K562 (cell line): ENCODE measurements around the gene OPCML. TPM values are rescaled to one million over a fixed set of nuclear protein-coding genes. Genes with fewer than 3 reads are reported as not detected.

ENCODE experiments used
- ATAC-seq: fragments of 200-7000 bp; cut with Tn5 transposase; 3 replicates; pipeline ENCODE4 v1.9.1; 2020; ENCODE audit warnings: moderate library complexity
- BruUV-seq: library from RNA; stranded (reverse); fragments of 400-500 nt; replicated peaks from 2 replicates; lab custom pipeline; 2021; lab: Mats Ljungman, UMichigan
- CTCF ChIA-PET: fragments of 300-600 bp; formaldehyde crosslinking; extraction: SDS; loops from one replicate; lab custom pipeline; 2021; ENCODE audit warnings: low intra/inter-chr PET ratio; lab: Yijun Ruan, JAX
- POLR2A ChIA-PET: fragments of 300-600, 350-650 bp; sonication (Branson Sonifier 250); formaldehyde crosslinking; extraction: SDS; loops from one replicate; lab custom pipeline; 2021; ENCODE audit warnings: antibody characterized with exemption, inconsistent platforms; lab: Yijun Ruan, JAX
- DNase-seq, 4 experiments: peaks; one replicate each; pipeline versions ENCODE4 v3.0.0 to v3.0.0-alpha.2; 2011 to 2018; ENCODE audit warnings: low spot score in 3 of 4, mixed read lengths in 3 of 4; ENCODE audit errors: extremely low read depth in 1 of 4
- FAIRE-seq: peaks from 2 replicates; lab custom pipeline; 2011; peaks lifted over from hg19 to GRCh38; lab: Jason Lieb, UNC
- H2AFZ ChIP-seq: 2 replicates; pipeline ENCODE4 v1.6.0; 2011; ENCODE audit warnings: low read depth, low read length, control low read depth, inconsistent platforms
- H3K27ac ChIP-seq: fragments of 200-600 bp; 3 replicates; pipeline ENCODE4 v1.8.0; 2011; ENCODE audit warnings: low read depth, mild to moderate bottlenecking, control low read depth, inconsistent platforms, low read length, moderate library complexity, mixed read lengths; ENCODE audit errors: extremely low read depth
- H3K27me3 ChIP-seq, 2 experiments: fragments of 300-600 bp in 1 of 2; 2 replicates in 1 of 2; 3 replicates in 1 of 2; pipeline versions ENCODE4 v1.6.0 to v1.8.0; 2011; ENCODE audit warnings: inconsistent platforms in 2 of 2, low read length in 2 of 2, mild to moderate bottlenecking in 1 of 2, mixed read lengths in 1 of 2, moderate library complexity in 1 of 2; ENCODE audit not compliant: control insufficient read depth in 2 of 2, insufficient read depth in 2 of 2
- H3K36me3 ChIP-seq: fragments of 300-600 bp; 3 replicates; pipeline ENCODE4 v1.8.0; 2011; ENCODE audit warnings: mild to moderate bottlenecking, low read length, inconsistent platforms; ENCODE audit not compliant: control insufficient read depth, insufficient read depth
- H3K4me1 ChIP-seq, 2 experiments: fragments of 200-600 bp in 1 of 2; replicated peaks in 1 of 2; 2 replicates in 1 of 2; 3 replicates in 1 of 2; pipeline versions ENCODE4 v1.5.1 to v1.8.0; 2011; ENCODE audit warnings: inconsistent platforms in 2 of 2, low read length in 2 of 2, mild to moderate bottlenecking in 1 of 2, mixed read lengths in 1 of 2, moderate library complexity in 1 of 2; ENCODE audit not compliant: control insufficient read depth in 2 of 2, insufficient read depth in 2 of 2
- H3K4me2 ChIP-seq: 2 replicates; pipeline ENCODE4 v1.6.1; 2011; ENCODE audit warnings: low read length, control low read depth, inconsistent platforms, mixed read lengths; ENCODE audit not compliant: insufficient read depth
- H3K4me3 ChIP-seq: fragments of 200-600 bp; sonication (generic), shearing (Covaris generic); 2 replicates; pipeline ENCODE4 v1.5.1; 2016; ENCODE audit warnings: control low read depth, inconsistent platforms
- H3K79me2 ChIP-seq: fragments of 200-600 bp; 3 replicates; pipeline ENCODE4 v1.8.0; 2011; ENCODE audit warnings: low read length, inconsistent platforms; ENCODE audit not compliant: control insufficient read depth, insufficient read depth
- H3K9ac ChIP-seq, 2 experiments: 2 replicates each; pipeline versions ENCODE4 v1.6.0 to v1.6.1; 2011; ENCODE audit warnings: low read depth in 2 of 2, low read length in 2 of 2, control low read depth in 1 of 2, inconsistent platforms in 1 of 2, mild to moderate bottlenecking in 1 of 2, mixed read lengths in 1 of 2; ENCODE audit not compliant: insufficient read depth in 1 of 2
- H3K9me1 ChIP-seq: one replicate; pipeline ENCODE4 v1.6.0; 2011; ENCODE audit warnings: inconsistent platforms, mild to moderate bottlenecking, low read length, moderate library complexity; ENCODE audit not compliant: control insufficient read depth, insufficient read depth
- H3K9me3 ChIP-seq: replicated peaks from 2 replicates; pipeline ENCODE4 v1.5.1; 2011; ENCODE audit warnings: low read depth, low read length, inconsistent platforms; ENCODE audit not compliant: control insufficient read depth, insufficient read depth
- H4K20me1 ChIP-seq: replicated peaks from 2 replicates; pipeline ENCODE4 v1.6.1; 2011; ENCODE audit warnings: low read length, inconsistent platforms, mixed read lengths; ENCODE audit not compliant: control insufficient read depth, insufficient read depth
- ADNP ChIP-seq: fragments of 200-800 bp; sonication (Bioruptor generic); IDR thresholded peaks from 2 replicates; pipeline ENCODE4 v1.6.1; 2016; ENCODE audit warnings: missing genetic modification characterization, missing compliant biosample characterization
- NONO ChIP-seq, 2 experiments: fragments of 200-400 bp in 1 of 2; fragments of 450-650 bp in 1 of 2; formaldehyde crosslinking in 1 of 2; IDR thresholded peaks; 2 replicates each; pipeline ENCODE4 v1.6.1; 2017; ENCODE audit warnings: low read depth in 2 of 2, mild to moderate bottlenecking in 2 of 2, moderate library complexity in 2 of 2, low read length in 1 of 2
- RBM39 ChIP-seq: fragments of 200-400 bp; formaldehyde crosslinking; optimal IDR thresholded peaks from 2 replicates; pipeline ENCODE3; 2018; ENCODE audit warnings: low read depth, low read length
- SLC30A9 ChIP-seq: fragments of 250-450 bp; sonication (Bioruptor Pico); IDR thresholded peaks from 2 replicates; pipeline ENCODE4 v1.8.0; 2022; ENCODE audit warnings: mild to moderate bottlenecking, moderate library complexity
- SP1 ChIP-seq: sonication (generic); formaldehyde crosslinking; IDR thresholded peaks from 2 replicates; pipeline ENCODE4 v1.8.1; 2022; ENCODE audit warnings: mild to moderate bottlenecking, missing genetic modification reagents
- ZBED1 ChIP-seq: IDR thresholded peaks from 2 replicates; pipeline ENCODE4 v1.6.1; 2014
- ZC3H4 ChIP-seq: sonication (generic); formaldehyde crosslinking; IDR thresholded peaks from 2 replicates; pipeline ENCODE4 v1.9.0; 2021; ENCODE audit warnings: missing genetic modification reagents, borderline replicate concordance
- ZFP30 ChIP-seq: fragments of 250-450 bp; sonication (Bioruptor Pico); IDR thresholded peaks from 2 replicates; pipeline ENCODE4 v1.8.0; 2022; ENCODE audit warnings: moderate library complexity, mild to moderate bottlenecking, inconsistent platforms, borderline replicate concordance
- ZNF12 ChIP-seq: sonication (generic); formaldehyde crosslinking; IDR thresholded peaks from 2 replicates; pipeline ENCODE4 v1.4.0; 2020; ENCODE audit warnings: mild to moderate bottlenecking, missing genetic modification reagents
- WGBS: fragments of 100-300 bp; shearing (Covaris generic); methylation state at CpG from one replicate; pipeline ENCODE4 v1.1.6; 2016; ENCODE audit warnings: low coverage, mixed read lengths; ENCODE audit not compliant: insufficient coverage; ENCODE audit errors: missing lambda C conversion rate; 5-methylcytosine and 5-hydroxymethylcytosine counted together
- in situ Hi-C: fragments of 300-500 bp; cut with MboI; formaldehyde crosslinking; loops from 4 replicates; pipeline ENCODE4 v1.15.0; 2018; ENCODE audit warnings: inconsistent platforms, mixed read lengths
- intact Hi-C: fragments of 100-400 bp; cut with micrococcal nuclease; formaldehyde crosslinking; loops from 2 replicates; pipeline ENCODE4 v1.14.2; 2022
- polyA plus RNA-seq, 8 experiments: library from polyadenylated mRNA; depleted of rRNA in 4 of 8; stranded (reverse) in 5 of 8; unstranded in 3 of 8; fragments of >200 nt; fragmentation: Nextera tagmentation in 2 of 8; fragmentation: Illumina TruSeq in 1 of 8; extraction: Ambion mirVana in 2 of 8; extraction: Trizol in 1 of 8; gene quantifications; 2 replicates each; pipeline versions ENCODE4 v1.2.1 to v1.2.3, GENCODE V29; 2011 to 2014; ENCODE audit warnings: inconsistent platforms in 1 of 8, missing spikeins in 1 of 8
- total RNA-seq, 7 experiments: library from RNA; depleted of rRNA in 6 of 7; stranded (reverse); fragments of >200 nt in 6 of 7; fragmentation: Illumina TruSeq in 2 of 7; extraction: Trizol in 2 of 7; gene quantifications; 2 replicates each; pipeline versions ENCODE4 v1.2.1 to v1.2.3, GENCODE V29; 2011 to 2021; ENCODE audit warnings: low replicate concordance in 1 of 7
- TF ChIP-seq, protein P1 (sequence below): sonication (generic); formaldehyde crosslinking; IDR thresholded peaks from 2 replicates; pipeline ENCODE4 v1.5.0; 2020; ENCODE audit warnings: missing genetic modification reagents
- TF ChIP-seq, protein P2 (sequence below): fragments of 250-450 bp; sonication (Bioruptor Pico); IDR thresholded peaks from 2 replicates; pipeline ENCODE4 v1.4.0; 2020; ENCODE audit warnings: borderline replicate concordance
- TF ChIP-seq, protein P3 (sequence below): fragments of 250-450 bp; sonication (Bioruptor Pico); IDR thresholded peaks from 2 replicates; pipeline ENCODE4 v1.8.0; 2021; ENCODE audit warnings: borderline replicate concordance, mild to moderate bottlenecking, moderate library complexity; ENCODE audit not compliant: poor library complexity, severe bottlenecking
- TF ChIP-seq, protein P4 (sequence below): sonication (generic); formaldehyde crosslinking; IDR thresholded peaks from 2 replicates; pipeline ENCODE4 v1.9.0; 2022; ENCODE audit warnings: mild to moderate bottlenecking, missing genetic modification reagents

The OPCML gene
- total and polyA plus RNA-seq, 9 of the 15 experiments (the other 6 are each of a cell fraction or from before 2014, with no cell fraction given), result not detected

DNA sequence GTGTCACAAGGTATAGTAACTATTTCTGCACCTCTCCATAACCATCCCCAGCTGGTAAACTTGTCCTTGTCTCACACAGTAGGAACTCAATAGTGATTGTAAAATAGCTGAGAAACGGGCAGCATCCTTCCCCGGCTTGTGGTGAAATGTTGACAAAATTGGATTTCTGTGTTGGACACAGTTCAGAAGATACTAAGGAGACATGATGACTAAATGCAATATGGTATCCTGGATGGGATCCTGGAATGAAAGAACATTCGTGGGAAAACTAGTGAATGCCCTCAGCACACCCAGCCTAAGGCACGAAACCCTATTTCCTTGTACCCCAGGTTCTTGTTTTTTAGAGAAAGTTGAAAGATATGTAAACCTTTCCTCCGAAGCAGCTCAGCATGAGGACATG lies 18.8 kb upstream of the OPCML start:
- no peak for DNase-seq
- no peaks in the 10 kb centered on the region for H3K9me1 ChIP-seq
- no peaks in the 10 kb centered on the region for H3K36me3 ChIP-seq
- H3K27me3 ChIP-seq, result no peaks in the 10 kb centered on the region
- no peak overlapping the region for H3K9ac ChIP-seq
- ChIA-PET POLR2A (no interaction called here), CTCF (no interaction called here)
- intact Hi-C loops (no loop called here), in situ Hi-C loops (no loop called here)
- H2AFZ ChIP-seq, result no peak overlapping the region
- 0% methylated on average over 5 of the region's 5 CpGs for WGBS
- FAIRE-seq, result no peak
- BruUV-seq, result no TSS peak
- TF ChIP-seq ZBED1 (no peak), SLC30A9 (CRISPR knock-in tag) (no peak)
- ATAC-seq, result no peak
- no peaks in the 10 kb centered on the region for H4K20me1 ChIP-seq
- no peak overlapping the region for H3K27ac ChIP-seq
- H3K4me1 ChIP-seq, result no peaks in the 10 kb centered on the region
- H3K4me3 ChIP-seq, result no peak overlapping the region
- no peaks in the 10 kb centered on the region for H3K9me3 ChIP-seq
- no peaks in the 10 kb centered on the region for H3K79me2 ChIP-seq
- no peak overlapping the region for H3K4me2 ChIP-seq

DNA sequence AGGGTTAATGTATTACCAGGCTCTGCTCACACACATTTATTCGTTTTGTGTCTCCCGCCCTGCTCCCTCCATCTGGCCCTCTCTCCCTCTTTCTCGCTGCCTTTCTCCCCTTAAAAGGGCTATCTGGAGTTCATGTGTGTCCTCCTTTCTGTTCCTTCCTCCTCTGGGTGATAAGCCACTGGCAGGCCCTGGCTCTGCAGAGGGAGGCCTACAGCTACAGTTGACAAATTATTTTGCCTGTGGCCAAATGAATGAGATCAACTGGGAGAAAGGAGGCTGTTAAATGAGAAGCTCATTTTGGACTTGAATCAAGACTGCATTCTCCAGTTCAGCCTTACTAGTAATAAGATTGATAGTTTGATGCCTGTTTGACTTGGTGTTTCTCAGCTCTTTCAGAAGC lies 17.5 kb upstream of the OPCML start:
- H4K20me1 ChIP-seq, result no peaks in the 10 kb centered on the region
- DNase-seq (no peak), ATAC-seq (no peak), FAIRE-seq (no peak)
- no peak overlapping the region for H3K4me3 ChIP-seq
- no peaks in the 10 kb centered on the region for H3K79me2 ChIP-seq
- no peaks in the 10 kb centered on the region for H3K4me1 ChIP-seq
- ChIA-PET CTCF (no interaction called here), POLR2A (no interaction called here)
- intact Hi-C loops (no loop called here), in situ Hi-C loops (no loop called here)
- H3K27ac ChIP-seq, result no peak overlapping the region
- no peak overlapping the region for H3K9ac ChIP-seq
- H3K9me1 ChIP-seq, result no peaks in the 10 kb centered on the region
- WGBS, result 0% methylated on average over 2 of the region's 3 CpGs
- no peaks in the 10 kb centered on the region for H3K9me3 ChIP-seq
- H3K4me2 ChIP-seq, result no peak overlapping the region
- no peaks in the 10 kb centered on the region for H3K27me3 ChIP-seq
- no peaks in the 10 kb centered on the region for H3K36me3 ChIP-seq
- H2AFZ ChIP-seq, result no peak overlapping the region
- no TSS peak for BruUV-seq
- TF ChIP-seq, protein P1, sequence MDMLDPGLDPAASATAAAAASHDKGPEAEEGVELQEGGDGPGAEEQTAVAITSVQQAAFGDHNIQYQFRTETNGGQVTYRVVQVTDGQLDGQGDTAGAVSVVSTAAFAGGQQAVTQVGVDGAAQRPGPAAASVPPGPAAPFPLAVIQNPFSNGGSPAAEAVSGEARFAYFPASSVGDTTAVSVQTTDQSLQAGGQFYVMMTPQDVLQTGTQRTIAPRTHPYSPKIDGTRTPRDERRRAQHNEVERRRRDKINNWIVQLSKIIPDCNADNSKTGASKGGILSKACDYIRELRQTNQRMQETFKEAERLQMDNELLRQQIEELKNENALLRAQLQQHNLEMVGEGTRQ (CRISPR knock-in tag), result no peak
- no peak for TF ChIP-seq SP1 (CRISPR knock-in tag)
- no peak for TF ChIP-seq NONO (IDR thresholded peaks at IDR 0.05; ENCODE audit: low read depth in 2 of 2, low read length in 1 of 2)
- TF ChIP-seq, protein P2, sequence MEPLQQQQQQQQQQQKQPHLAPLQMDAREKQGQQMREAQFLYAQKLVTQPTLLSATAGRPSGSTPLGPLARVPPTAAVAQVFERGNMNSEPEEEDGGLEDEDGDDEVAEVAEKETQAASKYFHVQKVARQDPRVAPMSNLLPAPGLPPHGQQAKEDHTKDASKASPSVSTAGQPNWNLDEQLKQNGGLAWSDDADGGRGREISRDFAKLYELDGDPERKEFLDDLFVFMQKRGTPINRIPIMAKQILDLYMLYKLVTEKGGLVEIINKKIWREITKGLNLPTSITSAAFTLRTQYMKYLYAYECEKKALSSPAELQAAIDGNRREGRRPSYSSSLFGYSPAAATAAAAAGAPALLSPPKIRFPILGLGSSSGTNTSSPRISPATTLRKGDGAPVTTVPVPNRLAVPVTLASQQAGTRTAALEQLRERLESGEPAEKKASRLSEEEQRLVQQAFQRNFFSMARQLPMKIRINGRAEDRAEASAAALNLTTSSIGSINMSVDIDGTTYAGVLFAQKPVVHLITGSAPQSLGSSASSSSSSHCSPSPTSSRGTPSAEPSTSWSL, result no peak
- TF ChIP-seq RBM39, result no peak
- TF ChIP-seq, protein P3, sequence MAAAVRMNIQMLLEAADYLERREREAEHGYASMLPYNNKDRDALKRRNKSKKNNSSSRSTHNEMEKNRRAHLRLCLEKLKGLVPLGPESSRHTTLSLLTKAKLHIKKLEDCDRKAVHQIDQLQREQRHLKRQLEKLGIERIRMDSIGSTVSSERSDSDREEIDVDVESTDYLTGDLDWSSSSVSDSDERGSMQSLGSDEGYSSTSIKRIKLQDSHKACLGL (CRISPR knock-in tag), result no peak
- no peak for TF ChIP-seq ADNP (tag)
- no peak for TF ChIP-seq ZC3H4 (CRISPR knock-in tag)
- no peak for TF ChIP-seq ZNF12 (CRISPR knock-in tag)
- TF ChIP-seq, protein P4, sequence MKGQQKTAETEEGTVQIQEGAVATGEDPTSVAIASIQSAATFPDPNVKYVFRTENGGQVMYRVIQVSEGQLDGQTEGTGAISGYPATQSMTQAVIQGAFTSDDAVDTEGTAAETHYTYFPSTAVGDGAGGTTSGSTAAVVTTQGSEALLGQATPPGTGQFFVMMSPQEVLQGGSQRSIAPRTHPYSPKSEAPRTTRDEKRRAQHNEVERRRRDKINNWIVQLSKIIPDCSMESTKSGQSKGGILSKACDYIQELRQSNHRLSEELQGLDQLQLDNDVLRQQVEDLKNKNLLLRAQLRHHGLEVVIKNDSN (CRISPR knock-in tag), result no peak
- TF ChIP-seq ZFP30, result no peak
